Measurements from ENCODE around the gene DAPP1.

The DAPP1 gene

GRCh38 chr4:99885687-99886086 lies 69.1 kb downstream of the DAPP1 start:
- no peak for TF ChIP-seq CTCF (conservative IDR thresholded peaks at IDR 0.05)
- no peak overlapping the region for H3K27ac ChIP-seq

GRCh38 chr4:99886146-99886545 lies 69.5 kb downstream of the DAPP1 start:
- no peak for TF ChIP-seq CTCF (conservative IDR thresholded peaks at IDR 0.05)
- no peak overlapping the region for H3K27ac ChIP-seq

- TF ChIP-seq CTCF (conservative IDR thresholded peaks at IDR 0.05): no peak
- no peak overlapping the region for H3K27ac ChIP-seq
These were observed 71.2 kb downstream of the DAPP1 start for GRCh38 chr4:99887837-99888236.

- no peak for TF ChIP-seq CTCF (conservative IDR thresholded peaks at IDR 0.05)
- no peak overlapping the region for H3K27ac ChIP-seq
These were observed 74.7 kb downstream of the DAPP1 start for GRCh38 chr4:99891351-99891750.

- H3K27ac ChIP-seq: no peak overlapping the region
- no peak for TF ChIP-seq CTCF (conservative IDR thresholded peaks at IDR 0.05)
These were observed 76.4 kb downstream of the DAPP1 start for GRCh38 chr4:99893029-99893428.

- H3K27ac ChIP-seq: peak overlapping the region; percentile 78
- no peak for TF ChIP-seq CTCF (conservative IDR thresholded peaks at IDR 0.05)
These were observed 77.2 kb downstream of the DAPP1 start for GRCh38 chr4:99893839-99894160.

GRCh38 chr4:99894161-99894997 lies 77.8 kb downstream of the DAPP1 start, which contains the start of gene LAMTOR3:
Gene LAMTOR3 (minus strand): TSS chr4:99894427. CDS start chr4:99893963, 464 bp downstream.
- TF ChIP-seq CTCF (conservative IDR thresholded peaks at IDR 0.05): no peak

More at GRCh38 chr4:99894161-99894997, 77.8 kb downstream of the DAPP1 start, which contains the start of gene LAMTOR3:
- H3K27ac ChIP-seq: peak within 1 kb of the TSS; percentile 78

Data from VCaP (cell line).